Measurements from ENCODE around the gene ATG7. TPM values are rescaled to one million over a fixed set of nuclear protein-coding genes. Genes with fewer than 3 reads are reported as not detected.
"Not testable (repeated sequence)": the region's sequence is repeated elsewhere in the genome, so short reads cannot be mapped to it uniquely, and the experiment has no call there.

ATG7 gene
- total RNA-seq, 1 donor from 2014 or later: 15.5 TPM

GRCh38 chr3:11565492-11565891, 293.3 kb downstream of the ATG7 start:
- intact Hi-C loops (cut with DNase I): loop anchor here (5.0 to 10.0 kb wide), 3 partner anchors 98 to 239 kb away; no protein-coding TSS in a partner anchor

GRCh38 chr3:11565932-11566331, 293.7 kb downstream of the ATG7 start:
- intact Hi-C loops (cut with DNase I): loop anchor here (5.0 to 10.0 kb wide), 3 partner anchors 99 to 239 kb away; no protein-coding TSS in a partner anchor
- no peak for DNase-seq (ENCODE audit: low spot score)

More at GRCh38 chr3:11565492-11565891, 293.3 kb downstream of the ATG7 start:
- DNase-seq (ENCODE audit: low spot score): peak; percentile 72

GRCh38 chr3:11566478-11566877, 294.3 kb downstream of the ATG7 start:
- DNase-seq (ENCODE audit: low spot score): no peak
- intact Hi-C loops (cut with DNase I): loop anchor here (5.0 to 10.0 kb wide), 3 partner anchors 99 to 238 kb away; no protein-coding TSS in a partner anchor

- intact Hi-C loops (cut with DNase I): loop anchor here (5.0 to 10.0 kb wide), 3 partner anchors 100 to 238 kb away; no protein-coding TSS in a partner anchor
- peak; percentile 75 for DNase-seq (ENCODE audit: low spot score)
Observed at GRCh38 chr3:11566916-11567315, 294.7 kb downstream of the ATG7 start.

GRCh38 chr3:11567516-11568467, 295.6 kb downstream of the ATG7 start:
- peak; percentile 54 for DNase-seq (ENCODE audit: low spot score)
- intact Hi-C loops (cut with DNase I): loop anchor here (1.0 to 10.0 kb wide), 4 partner anchors 76 to 237 kb away; partner anchors contain the start of gene VGLL4

GRCh38 chr3:11568503-11569155, 296.4 kb downstream of the ATG7 start:
- DNase-seq (ENCODE audit: low spot score): peak; percentile 92
- intact Hi-C loops (cut with DNase I): loop anchor here (1.0 to 10.0 kb wide), 4 partner anchors 75 to 236 kb away; partner anchors contain the start of gene VGLL4

- intact Hi-C loops (cut with DNase I): loop anchor here (5.0 to 10.0 kb wide), 3 partner anchors 102 to 236 kb away; no protein-coding TSS in a partner anchor
- no peak for DNase-seq (ENCODE audit: low spot score)
Observed at GRCh38 chr3:11569156-11569741, 297.1 kb downstream of the ATG7 start.

- intact Hi-C loops (cut with DNase I): no loop called here
- DNase-seq (ENCODE audit: low spot score): no peak
Observed at GRCh38 chr3:11570251-11570650, 298.1 kb downstream of the ATG7 start.

GRCh38 chr3:11570789-11571495, 298.7 kb downstream of the ATG7 start:
- DNase-seq (ENCODE audit: low spot score): no peak
- intact Hi-C loops (cut with DNase I): no loop called here

GRCh38 chr3:11572660-11573059, 300.5 kb downstream of the ATG7 start:
- DNase-seq (ENCODE audit: low spot score); intact Hi-C loops (cut with DNase I): not testable (repeated sequence)

GRCh38 chr3:11574981-11575669, 302.9 kb downstream of the ATG7 start:
- DNase-seq (ENCODE audit: low spot score): no peak
- intact Hi-C loops (cut with DNase I): no loop called here

GRCh38 chr3:11575677-11576076, 303.5 kb downstream of the ATG7 start:
- intact Hi-C loops (cut with DNase I): no loop called here
- no peak for DNase-seq (ENCODE audit: low spot score)

- no peak for DNase-seq (ENCODE audit: low spot score)
- intact Hi-C loops (cut with DNase I): no loop called here
Observed at GRCh38 chr3:11576453-11576852, 304.3 kb downstream of the ATG7 start.

- DNase-seq (ENCODE audit: low spot score): no peak
- intact Hi-C loops (cut with DNase I): no loop called here
Observed at GRCh38 chr3:11578169-11578568, 306.0 kb downstream of the ATG7 start.

GRCh38 chr3:11580645-11581044, 308.4 kb downstream of the ATG7 start:
- DNase-seq (ENCODE audit: low spot score): no peak
- intact Hi-C loops (cut with DNase I): no loop called here

GRCh38 chr3:11581237-11582190, 309.3 kb downstream of the ATG7 start:
- intact Hi-C loops (cut with DNase I): no loop called here

GRCh38 chr3:11582191-11582968, 310.2 kb downstream of the ATG7 start:
- peak; percentile 88 for DNase-seq (ENCODE audit: low spot score)
- intact Hi-C loops (cut with DNase I): no loop called here

More at GRCh38 chr3:11581237-11582190, 309.3 kb downstream of the ATG7 start:
- no peak for DNase-seq (ENCODE audit: low spot score)

Measured in cardiac septum (tissue), 1 donor.